Keratinocyte (primary cell): Measurements from ENCODE around the gene SMAD9. TPM values are rescaled to one million over a fixed set of nuclear protein-coding genes. Genes with fewer than 3 reads are reported as not detected.
"Not testable (repeated sequence)": the region's sequence is repeated elsewhere in the genome, so short reads cannot be mapped to it uniquely, and the experiment has no call there.

ENCODE experiments used
- DNase-seq: peaks from one replicate; pipeline ENCODE4 v3.0.0-alpha.2; 2011; ENCODE audit warnings: low read depth, missing footprints, low spot score
- FAIRE-seq: peaks from 2 replicates; lab custom pipeline; 2011; peaks lifted over from hg19 to GRCh38; lab: Jason Lieb, UNC
- H2AFZ ChIP-seq: 2 replicates; pipeline ENCODE4 v1.6.0; 2012; ENCODE audit warnings: low read length, control low read depth, inconsistent platforms; ENCODE audit not compliant: control insufficient read depth
- H3K27ac ChIP-seq: 2 replicates; pipeline ENCODE4 v1.5.1; 2011; ENCODE audit warnings: low read length; ENCODE audit not compliant: control insufficient read depth, insufficient read depth
- H3K27me3 ChIP-seq: 3 replicates; pipeline ENCODE4 v1.6.0; 2011; ENCODE audit warnings: low read length; ENCODE audit not compliant: control insufficient read depth, insufficient read depth; ENCODE audit errors: extremely low read depth
- H3K36me3 ChIP-seq, 2 experiments: 2 replicates in 1 of 2; 3 replicates in 1 of 2; pipeline ENCODE4 v1.5.1; 2011; ENCODE audit warnings: low read length in 2 of 2, mild to moderate bottlenecking in 1 of 2; ENCODE audit not compliant: control insufficient read depth in 2 of 2, insufficient read depth in 2 of 2; ENCODE audit errors: extremely low read depth in 1 of 2
- H3K4me1 ChIP-seq: 3 replicates; pipeline ENCODE4 v1.5.1; 2011; ENCODE audit warnings: low read length; ENCODE audit not compliant: control insufficient read depth, insufficient read depth; ENCODE audit errors: extremely low read depth
- H3K4me2 ChIP-seq: 3 replicates; pipeline ENCODE4 v1.6.0; 2011; ENCODE audit warnings: low read depth, low read length; ENCODE audit not compliant: control insufficient read depth, insufficient read depth; ENCODE audit errors: extremely low read depth
- H3K4me3 ChIP-seq, 3 experiments: fragments of 200-600 bp in 1 of 3; sonication (generic) in 1 of 3; 2 replicates in 2 of 3; 3 replicates in 1 of 3; pipeline ENCODE4 v1.5.1; 2011 to 2016; ENCODE audit warnings: low read length in 3 of 3, mild to moderate bottlenecking in 3 of 3, control low read depth in 2 of 3, inconsistent platforms in 1 of 3, low read depth in 1 of 3, mixed read lengths in 1 of 3, mixed run types in 1 of 3, moderate library complexity in 1 of 3; ENCODE audit not compliant: control insufficient read depth in 2 of 3, insufficient read depth in 2 of 3; ENCODE audit errors: extremely low read depth in 1 of 3
- H3K79me2 ChIP-seq: 2 replicates; pipeline ENCODE4 v1.6.0; 2012; ENCODE audit warnings: low read length; ENCODE audit not compliant: control insufficient read depth, insufficient read depth
- H3K9ac ChIP-seq: 3 replicates; pipeline ENCODE4 v1.6.0; 2011; ENCODE audit warnings: low read length; ENCODE audit not compliant: control insufficient read depth, insufficient read depth; ENCODE audit errors: extremely low read depth
- H3K9me1 ChIP-seq: 3 replicates; pipeline ENCODE4 v1.6.0; 2011; ENCODE audit warnings: low read length; ENCODE audit not compliant: control insufficient read depth, insufficient read depth; ENCODE audit errors: extremely low read depth
- H3K9me3 ChIP-seq: 2 replicates; pipeline ENCODE4 v1.5.1; 2012; ENCODE audit warnings: low read depth, low read length; ENCODE audit not compliant: control insufficient read depth
- H4K20me1 ChIP-seq: 3 replicates; pipeline ENCODE4 v1.6.0; 2011; ENCODE audit warnings: low read length; ENCODE audit not compliant: control insufficient read depth, insufficient read depth; ENCODE audit errors: extremely low read depth
- EZH2 ChIP-seq: IDR thresholded peaks from one replicate; pipeline ENCODE4 v1.6.1; 2012; ENCODE audit warnings: inconsistent platforms, mild to moderate bottlenecking, low read length, moderate library complexity
- dilution Hi-C: fragments of 300-500 bp; cut with MboI; formaldehyde crosslinking; loops from one replicate; pipeline ENCODE4 v1.7.0; 2020; ENCODE audit warnings: low sequenced_read_pairs; ENCODE audit not compliant: extremely low pct_ligation_motif_present
- polyA plus RNA-seq, 5 experiments: library from polyadenylated mRNA; depleted of rRNA in 3 of 5; stranded (reverse) in 3 of 5; stranded (forward) in 1 of 5; unstranded in 1 of 5; fragments of >200 nt; gene quantifications; 1 replicate in 1 of 5; 2 replicates in 3 of 5; 3 replicates in 1 of 5; pipeline versions ENCODE4 v1.2.1 to v1.2.3, GENCODE V29; 2011 to 2012; ENCODE audit warnings: missing spikeins in 2 of 5, low read depth in 1 of 5, low replicate concordance in 1 of 5
- TF ChIP-seq, protein P1 (sequence below), 3 experiments: IDR thresholded peaks in 1 of 3; conservative IDR thresholded peaks in 1 of 3; optimal IDR thresholded peaks in 1 of 3; 2 replicates in 2 of 3; 3 replicates in 1 of 3; pipeline versions ENCODE3 to v1.5.1; 2011; ENCODE audit warnings: low read length in 3 of 3, mild to moderate bottlenecking in 3 of 3, moderate library complexity in 2 of 3, control low read depth in 1 of 3, inconsistent platforms in 1 of 3; ENCODE audit not compliant: insufficient read depth in 2 of 3; ENCODE audit errors: extremely low read depth in 1 of 3

Gene SMAD9
- polyA plus RNA-seq, 1 donor (not counting 4 experiments of a cell fraction or from before 2014, with no cell fraction given) = 0.10 TPM

DNA sequence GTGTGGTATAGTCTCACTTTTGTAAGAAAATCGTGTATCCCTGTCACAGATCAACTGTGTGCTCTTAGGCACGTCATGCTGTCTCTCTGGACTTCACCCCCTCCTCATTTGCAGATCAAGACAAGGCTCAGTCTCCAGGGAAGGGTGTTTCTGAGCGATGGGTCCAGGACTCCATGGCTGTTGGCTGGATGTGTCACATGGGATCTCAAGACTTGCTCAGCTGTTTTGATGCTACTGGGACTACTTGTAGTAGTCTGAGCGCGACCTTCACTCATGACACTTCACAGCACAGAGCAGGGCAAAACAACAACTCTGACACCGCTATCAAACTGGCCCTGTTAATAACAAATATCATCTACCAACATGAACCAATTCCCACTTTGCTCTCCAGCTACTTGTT, 36.2 kb downstream of the SMAD9 start:
- Histone ChIP-seq H3K27me3 (no peaks in the 10 kb centered on the region), H3K79me2 (no peaks in the 10 kb centered on the region)
- dilution Hi-C loops = no loop called here

DNA sequence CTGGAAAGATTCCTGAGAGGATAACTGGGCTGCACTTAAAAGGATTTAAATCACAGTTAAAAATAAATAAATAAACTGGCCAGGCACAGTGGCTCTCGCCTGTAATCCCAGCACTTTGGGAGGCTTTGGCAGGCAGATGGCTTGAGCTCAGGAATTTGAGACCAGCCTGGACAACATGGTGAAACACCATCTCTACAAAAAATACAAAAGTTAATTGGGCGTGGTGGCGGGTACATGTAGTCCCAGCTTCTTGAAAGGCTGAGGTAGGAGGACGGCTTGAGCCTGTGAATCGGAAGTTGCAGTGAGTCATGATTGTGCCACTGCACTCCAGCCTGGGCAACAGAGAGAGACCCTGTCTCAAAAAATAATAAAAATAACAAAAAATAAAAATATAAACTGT, 36.6 kb downstream of the SMAD9 start:
- H3K79me2 ChIP-seq, DNase-seq, dilution Hi-C loops, FAIRE-seq, H3K27ac ChIP-seq, H3K9me1 ChIP-seq, H2AFZ ChIP-seq, H3K36me3 ChIP-seq, H3K4me3 ChIP-seq, H3K9ac ChIP-seq, H3K4me2 ChIP-seq, H3K27me3 ChIP-seq, H3K4me1 ChIP-seq, H3K9me3 ChIP-seq, H4K20me1 ChIP-seq: not testable (repeated sequence)

More for the DNA sequence above, 36.2 kb downstream of the SMAD9 start:
- Histone ChIP-seq H3K9ac (no peak overlapping the region), H3K36me3 (no peaks in the 10 kb centered on the region), H2AFZ (no peak overlapping the region), H3K4me1 (no peaks in the 10 kb centered on the region), H3K4me2 (no peak overlapping the region), H3K9me3 (no peaks in the 10 kb centered on the region), H3K4me3 (no peak overlapping the region), H3K27ac (no peak overlapping the region), H3K9me1 (no peaks in the 10 kb centered on the region), H4K20me1 (no peaks in the 10 kb centered on the region)
- DNase-seq = no peak
- TF ChIP-seq EZH2 = no peak
- TF ChIP-seq, protein P1, sequence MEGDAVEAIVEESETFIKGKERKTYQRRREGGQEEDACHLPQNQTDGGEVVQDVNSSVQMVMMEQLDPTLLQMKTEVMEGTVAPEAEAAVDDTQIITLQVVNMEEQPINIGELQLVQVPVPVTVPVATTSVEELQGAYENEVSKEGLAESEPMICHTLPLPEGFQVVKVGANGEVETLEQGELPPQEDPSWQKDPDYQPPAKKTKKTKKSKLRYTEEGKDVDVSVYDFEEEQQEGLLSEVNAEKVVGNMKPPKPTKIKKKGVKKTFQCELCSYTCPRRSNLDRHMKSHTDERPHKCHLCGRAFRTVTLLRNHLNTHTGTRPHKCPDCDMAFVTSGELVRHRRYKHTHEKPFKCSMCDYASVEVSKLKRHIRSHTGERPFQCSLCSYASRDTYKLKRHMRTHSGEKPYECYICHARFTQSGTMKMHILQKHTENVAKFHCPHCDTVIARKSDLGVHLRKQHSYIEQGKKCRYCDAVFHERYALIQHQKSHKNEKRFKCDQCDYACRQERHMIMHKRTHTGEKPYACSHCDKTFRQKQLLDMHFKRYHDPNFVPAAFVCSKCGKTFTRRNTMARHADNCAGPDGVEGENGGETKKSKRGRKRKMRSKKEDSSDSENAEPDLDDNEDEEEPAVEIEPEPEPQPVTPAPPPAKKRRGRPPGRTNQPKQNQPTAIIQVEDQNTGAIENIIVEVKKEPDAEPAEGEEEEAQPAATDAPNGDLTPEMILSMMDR (optimal IDR thresholded peaks at IDR 0.05 in 1 of 3, IDR thresholded peaks at IDR 0.05 in 1 of 3, conservative IDR thresholded peaks at IDR 0.05 in 1 of 3; ENCODE audit: extremely low read depth in 1 of 3, insufficient read depth in 2 of 3, low read length in 3 of 3) = no peak
- FAIRE-seq = no peak

DNA sequence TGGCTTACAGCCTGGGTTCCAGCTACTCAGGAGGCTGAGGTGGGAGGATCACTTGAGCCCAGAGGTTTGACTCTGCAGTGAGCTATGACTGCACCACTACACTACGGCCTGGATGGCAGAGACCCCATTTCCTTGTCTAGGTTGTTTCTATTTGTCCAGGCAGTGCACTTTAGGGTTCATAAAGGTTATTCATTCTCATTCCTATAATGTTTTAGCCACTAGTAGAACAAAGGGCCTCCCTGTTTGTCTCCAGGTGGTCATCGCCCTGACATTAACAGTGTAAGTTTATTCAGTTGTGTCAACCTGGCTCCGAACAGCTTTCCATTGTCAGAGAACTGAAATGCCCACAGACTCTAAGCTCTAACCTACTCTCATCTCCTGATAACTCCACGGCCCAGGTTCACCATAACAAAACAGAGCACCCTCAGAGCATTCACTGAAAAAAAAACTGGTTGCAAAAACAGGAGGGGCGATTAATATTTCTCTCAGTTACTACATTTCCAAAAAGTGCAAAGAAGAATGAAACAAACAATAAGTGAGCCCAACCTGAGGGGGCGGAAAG, 37.1 kb downstream of the SMAD9 start:
- dilution Hi-C loops = no loop called here
- H4K20me1 ChIP-seq = no peaks in the 10 kb centered on the region
- no peak overlapping the region for H2AFZ ChIP-seq
- H3K4me3 ChIP-seq = no peak overlapping the region
- H3K9me1 ChIP-seq = no peaks in the 10 kb centered on the region
- no peaks in the 10 kb centered on the region for H3K79me2 ChIP-seq
- H3K27me3 ChIP-seq = no peaks in the 10 kb centered on the region
- FAIRE-seq (no peak), DNase-seq (no peak)
- H3K9ac ChIP-seq = no peak overlapping the region
- H3K36me3 ChIP-seq = no peaks in the 10 kb centered on the region
- no peaks in the 10 kb centered on the region for H3K4me1 ChIP-seq
- TF ChIP-seq EZH2 = no peak
- TF ChIP-seq, protein P1 (optimal IDR thresholded peaks at IDR 0.05 in 1 of 3, IDR thresholded peaks at IDR 0.05 in 1 of 3, conservative IDR thresholded peaks at IDR 0.05 in 1 of 3; ENCODE audit: extremely low read depth in 1 of 3, insufficient read depth in 2 of 3, low read length in 3 of 3) = no peak
- no peak overlapping the region for H3K27ac ChIP-seq
- H3K9me3 ChIP-seq = no peaks in the 10 kb centered on the region
- no peak overlapping the region for H3K4me2 ChIP-seq
